ENCODE measurements around the gene RAB31.

- TF ChIP-seq CTCF (IDR thresholded peaks at IDR 0.05; ENCODE audit: poor library complexity): no peak
- TF ChIP-seq EZH2 (IDR thresholded peaks at IDR 0.05; ENCODE audit: borderline replicate concordance): no peak
Observed at GRCh38 chr18:9689253-9689652, 18.8 kb upstream of the RAB31 start.
